KMS-11 (cell line): ENCODE measurements around the gene TAOK3.

Experiments used
- H2AFZ ChIP-seq: fragments of 200-600 bp; sonication (generic); 2 replicates; pipeline ENCODE4 v1.6.1; 2016; ENCODE audit warnings: antibody characterized with exemption, mixed run types, low read depth
- H3K27ac ChIP-seq: fragments of 200-600 bp; sonication (generic); 2 replicates; pipeline ENCODE4 v1.6.1; 2016; ENCODE audit warnings: mild to moderate bottlenecking, mixed run types
- H3K27me3 ChIP-seq: fragments of 200-600 bp; sonication (generic); 2 replicates; pipeline ENCODE4 v1.6.1; 2017; ENCODE audit warnings: mild to moderate bottlenecking, low read depth, mixed run types, moderate library complexity; ENCODE audit not compliant: insufficient read depth
- H3K36me3 ChIP-seq: fragments of 200-600 bp; sonication (generic); 2 replicates; pipeline ENCODE4 v1.6.1; 2017; ENCODE audit warnings: mild to moderate bottlenecking, mixed run types; ENCODE audit not compliant: insufficient read depth
- H3K4me1 ChIP-seq: fragments of 200-600 bp; sonication (generic); 2 replicates; pipeline ENCODE4 v1.6.1; 2016; ENCODE audit warnings: mild to moderate bottlenecking, low read depth, mixed run types; ENCODE audit not compliant: poor library complexity, severe bottlenecking
- H3K4me2 ChIP-seq: fragments of 200-600 bp; sonication (generic); 2 replicates; pipeline ENCODE4 v1.7.0; 2016; ENCODE audit warnings: mild to moderate bottlenecking, mixed run types
- H3K4me3 ChIP-seq: fragments of 200-600 bp; sonication (generic); IDR thresholded peaks from 2 replicates; pipeline ENCODE4 v1.6.1; 2017; ENCODE audit warnings: low read depth, low read length, mixed read lengths; ENCODE audit not compliant: insufficient read depth
- H3K79me2 ChIP-seq: fragments of 200-600 bp; sonication (generic); 2 replicates; pipeline ENCODE4 v1.6.1; 2016; ENCODE audit warnings: low read depth, mixed run types; ENCODE audit not compliant: insufficient read depth
- H3K9ac ChIP-seq: fragments of 200-600 bp; sonication (generic); 2 replicates; pipeline ENCODE4 v1.6.1; 2016; ENCODE audit warnings: mild to moderate bottlenecking, mixed run types
- H4K20me1 ChIP-seq: fragments of 200-600 bp; sonication (generic); 2 replicates; pipeline ENCODE4 v1.6.1; 2016; ENCODE audit warnings: mild to moderate bottlenecking, mixed run types; ENCODE audit not compliant: insufficient read depth
- TF ChIP-seq, protein P1 (sequence below): fragments of 200-600 bp; sonication (generic); conservative IDR thresholded peaks from 2 replicates; pipeline ENCODE4 v1.6.1; 2017; ENCODE audit warnings: low read depth, mild to moderate bottlenecking, antibody characterized with exemption, low read length, moderate library complexity, mixed read lengths

The TAOK3 gene

DNA sequence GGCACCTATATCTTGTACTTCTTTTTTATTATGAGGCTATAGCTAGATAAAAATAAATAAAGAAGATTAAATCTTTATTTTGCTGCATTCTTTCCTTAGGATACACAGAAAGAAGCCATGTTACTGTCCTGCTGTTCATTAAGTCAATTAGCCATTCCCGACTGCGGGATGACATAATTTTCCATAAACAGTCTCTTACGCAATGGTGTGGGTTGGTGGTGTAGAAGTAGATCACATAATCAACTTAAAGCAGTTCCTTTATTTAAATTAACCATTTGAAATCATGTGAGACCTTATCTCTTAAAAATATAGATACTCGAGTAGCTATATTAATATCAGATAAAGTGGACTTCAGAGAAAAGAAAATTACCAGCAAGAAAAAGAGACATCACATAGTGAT is 40.2 kb downstream of the TAOK3 start:
- Histone ChIP-seq H3K36me3 (no peaks in the 10 kb centered on the region), H3K4me2 (no peak overlapping the region), H2AFZ (no peak overlapping the region), H3K79me2 (no peaks in the 10 kb centered on the region), H3K4me3 (no peak overlapping the region), H3K4me1 (peaks cover 4% of the 10 kb centered on the region), H4K20me1 (no peaks in the 10 kb centered on the region), H3K27ac (no peak overlapping the region), H3K27me3 (no peaks in the 10 kb centered on the region), H3K9ac (no peak overlapping the region)
- TF ChIP-seq, protein P1, sequence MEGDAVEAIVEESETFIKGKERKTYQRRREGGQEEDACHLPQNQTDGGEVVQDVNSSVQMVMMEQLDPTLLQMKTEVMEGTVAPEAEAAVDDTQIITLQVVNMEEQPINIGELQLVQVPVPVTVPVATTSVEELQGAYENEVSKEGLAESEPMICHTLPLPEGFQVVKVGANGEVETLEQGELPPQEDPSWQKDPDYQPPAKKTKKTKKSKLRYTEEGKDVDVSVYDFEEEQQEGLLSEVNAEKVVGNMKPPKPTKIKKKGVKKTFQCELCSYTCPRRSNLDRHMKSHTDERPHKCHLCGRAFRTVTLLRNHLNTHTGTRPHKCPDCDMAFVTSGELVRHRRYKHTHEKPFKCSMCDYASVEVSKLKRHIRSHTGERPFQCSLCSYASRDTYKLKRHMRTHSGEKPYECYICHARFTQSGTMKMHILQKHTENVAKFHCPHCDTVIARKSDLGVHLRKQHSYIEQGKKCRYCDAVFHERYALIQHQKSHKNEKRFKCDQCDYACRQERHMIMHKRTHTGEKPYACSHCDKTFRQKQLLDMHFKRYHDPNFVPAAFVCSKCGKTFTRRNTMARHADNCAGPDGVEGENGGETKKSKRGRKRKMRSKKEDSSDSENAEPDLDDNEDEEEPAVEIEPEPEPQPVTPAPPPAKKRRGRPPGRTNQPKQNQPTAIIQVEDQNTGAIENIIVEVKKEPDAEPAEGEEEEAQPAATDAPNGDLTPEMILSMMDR = no peak

DNA sequence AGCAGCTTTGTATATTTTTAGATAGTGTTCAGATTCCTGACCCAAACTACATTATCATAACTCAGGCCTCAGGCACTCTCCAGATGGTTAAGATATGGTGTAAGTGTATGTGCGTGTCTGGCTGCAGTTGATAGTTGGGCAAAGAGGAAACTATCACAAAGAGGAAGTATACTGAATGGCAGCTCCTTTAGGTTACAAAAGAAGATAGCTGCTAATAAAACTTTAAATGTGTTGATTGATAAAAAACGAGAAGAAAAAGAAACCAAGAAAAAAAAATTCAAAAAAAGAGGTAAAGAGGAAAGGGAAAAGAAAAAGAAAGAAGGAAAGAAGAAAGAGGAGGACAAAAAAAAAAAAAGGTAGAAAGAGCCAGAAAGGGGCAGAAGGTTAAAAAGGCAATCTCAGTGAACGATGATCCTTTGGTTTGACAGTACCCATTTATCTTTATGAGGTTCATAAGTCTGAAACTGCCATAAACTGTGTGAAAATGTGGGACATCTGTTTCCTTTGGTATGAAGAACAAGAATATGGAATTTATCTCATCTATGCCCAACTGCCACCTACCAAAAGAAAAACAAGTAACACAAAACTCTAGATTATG is 42.2 kb downstream of the TAOK3 start:
- Histone ChIP-seq H3K27me3 (no peaks in the 10 kb centered on the region), H3K4me3 (no peak overlapping the region), H2AFZ (no peak overlapping the region), H3K4me1 (no peaks in the 10 kb centered on the region), H3K79me2 (no peaks in the 10 kb centered on the region), H3K4me2 (no peak overlapping the region), H3K9ac (no peak overlapping the region), H4K20me1 (no peaks in the 10 kb centered on the region), H3K36me3 (no peaks in the 10 kb centered on the region), H3K27ac (no peak overlapping the region)
- TF ChIP-seq, protein P1 = no peak

DNA sequence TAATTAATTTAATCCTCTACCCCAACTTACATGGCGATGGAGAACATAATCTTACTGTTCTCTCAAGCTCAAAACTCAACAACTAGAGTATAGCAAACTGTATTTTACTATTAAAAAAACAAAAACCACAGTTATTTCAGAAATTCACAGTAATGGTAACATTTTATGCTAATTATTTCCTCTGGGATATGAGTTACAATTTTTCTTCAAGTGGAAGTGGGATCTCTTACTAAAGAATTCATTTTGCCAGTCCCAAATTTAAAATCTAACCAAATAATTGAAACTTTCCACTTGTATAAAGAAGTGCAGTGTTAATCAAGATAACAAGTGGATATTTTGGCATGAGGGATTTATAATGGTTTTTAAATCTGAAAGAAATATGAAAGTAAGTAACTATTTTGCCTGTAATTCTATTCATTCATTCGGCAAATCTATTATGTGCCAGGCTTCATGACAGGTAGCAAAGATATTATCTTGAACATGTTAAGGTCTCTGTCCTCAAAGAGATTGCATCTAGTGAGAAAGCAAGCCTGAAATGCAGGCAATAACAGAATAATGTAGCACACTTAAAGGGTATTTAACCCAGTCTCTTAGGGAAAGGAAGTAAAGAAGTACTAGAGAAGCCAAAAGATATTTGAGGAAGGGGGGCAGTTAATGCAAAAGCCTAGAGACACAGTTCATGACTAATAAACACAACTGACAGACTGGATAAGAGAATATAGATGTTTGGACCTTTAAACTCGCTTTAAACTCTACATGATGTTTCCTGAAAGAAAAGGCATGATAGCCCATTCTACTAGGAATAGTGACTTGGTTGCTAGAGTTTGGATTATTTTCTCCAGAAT is 44.0 kb downstream of the TAOK3 start:
- Histone ChIP-seq H4K20me1 (no peaks in the 10 kb centered on the region), H3K4me3 (no peak overlapping the region), H3K79me2 (no peaks in the 10 kb centered on the region), H3K27me3 (no peaks in the 10 kb centered on the region), H3K36me3 (no peaks in the 10 kb centered on the region), H3K27ac (no peak overlapping the region), H3K4me1 (no peaks in the 10 kb centered on the region), H2AFZ (no peak overlapping the region), H3K9ac (no peak overlapping the region), H3K4me2 (no peak overlapping the region)
- TF ChIP-seq, protein P1 = no peak

DNA sequence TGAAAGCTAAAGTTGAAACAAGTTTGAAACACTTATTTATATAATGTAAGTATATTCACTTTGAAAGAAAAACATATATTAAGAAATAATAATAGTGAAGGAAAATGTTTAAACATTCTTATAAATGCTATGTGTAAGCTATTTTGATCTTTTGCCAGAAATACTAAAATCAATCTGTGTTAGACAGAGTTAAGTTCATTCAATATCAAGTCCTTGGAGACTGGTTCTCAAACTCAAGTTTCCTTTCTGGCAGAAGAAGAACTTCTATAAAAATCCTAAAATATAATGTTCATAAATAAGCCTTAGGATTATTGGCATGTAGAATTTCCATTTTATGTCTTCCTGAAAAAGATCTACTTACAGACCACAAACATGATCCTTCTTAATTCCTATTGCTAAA is 45.3 kb downstream of the TAOK3 start:
- no peak overlapping the region for H3K9ac ChIP-seq
- H3K4me2 ChIP-seq = no peak overlapping the region
- H3K27ac ChIP-seq = no peak overlapping the region
- H4K20me1 ChIP-seq = no peaks in the 10 kb centered on the region
- TF ChIP-seq, protein P1 = no peak
- no peak overlapping the region for H2AFZ ChIP-seq
- H3K79me2 ChIP-seq = no peaks in the 10 kb centered on the region
- no peak overlapping the region for H3K4me3 ChIP-seq
- no peaks in the 10 kb centered on the region for H3K4me1 ChIP-seq
- H3K36me3 ChIP-seq = no peaks in the 10 kb centered on the region
- H3K27me3 ChIP-seq = no peaks in the 10 kb centered on the region
